HepG2 (cell line): ENCODE measurements around the gene C16orf90. TPM values are rescaled to one million over a fixed set of nuclear protein-coding genes. Genes with fewer than 3 reads are reported as not detected.

ENCODE experiments used
- ATF1 ChIP-seq: IDR thresholded peaks from 2 replicates; pipeline ENCODE4 v1.6.1; 2016; ENCODE audit warnings: mild to moderate bottlenecking, control low read depth
- DR1 ChIP-seq: sonication (generic); formaldehyde crosslinking; IDR thresholded peaks from 2 replicates; pipeline ENCODE4 v1.8.0; 2021; ENCODE audit warnings: mild to moderate bottlenecking, missing genetic modification reagents, inconsistent platforms
- ESRRA ChIP-seq: sonication (generic); formaldehyde crosslinking; IDR thresholded peaks from 2 replicates; pipeline ENCODE4 v1.5.1; 2020; ENCODE audit warnings: mild to moderate bottlenecking, low read depth, missing genetic modification reagents
- HMG20A ChIP-seq: IDR thresholded peaks from 2 replicates; pipeline ENCODE4 v1.6.1; 2016; ENCODE audit warnings: borderline replicate concordance
- LCORL ChIP-seq, 2 experiments: fragments of 450-650 bp in 1 of 2; sonication (generic) in 1 of 2; formaldehyde crosslinking in 1 of 2; IDR thresholded peaks; 2 replicates each; pipeline versions ENCODE4 v1.5.0 to v1.6.1; 2017 to 2020; ENCODE audit warnings: antibody characterized with exemption in 1 of 2, missing genetic modification reagents in 1 of 2
- PHF21A ChIP-seq: sonication (generic); formaldehyde crosslinking; IDR thresholded peaks from 2 replicates; pipeline ENCODE4 v1.5.0; 2020; ENCODE audit warnings: mild to moderate bottlenecking, missing genetic modification reagents
- PHF5A ChIP-seq: IDR thresholded peaks from one replicate; pipeline ENCODE4 v1.6.1; 2018; ENCODE audit warnings: low read depth, missing genetic modification reagents; ENCODE audit not compliant: unreplicated experiment
- SIN3A ChIP-seq: IDR thresholded peaks from 2 replicates; pipeline ENCODE4 v1.6.1; 2011; ENCODE audit warnings: low read depth, mild to moderate bottlenecking, control low read depth, low read length, borderline replicate concordance
- SMC3 ChIP-seq: IDR thresholded peaks from 2 replicates; pipeline ENCODE4 v1.6.1; 2011; ENCODE audit warnings: low read length, improper control_type of control experiment
- SYNCRIP ChIP-seq: fragments of 200-400 bp; formaldehyde crosslinking; IDR thresholded peaks from 2 replicates; pipeline ENCODE4 v1.6.1; 2018; ENCODE audit warnings: mild to moderate bottlenecking, low read depth, low read length; ENCODE audit not compliant: insufficient read depth
- TOPORS ChIP-seq: sonication (generic); formaldehyde crosslinking; IDR thresholded peaks from 2 replicates; pipeline ENCODE4 v1.8.0; 2023; ENCODE audit warnings: mild to moderate bottlenecking, missing genetic modification reagents
- ZNF7 ChIP-seq: IDR thresholded peaks from 2 replicates; pipeline ENCODE4 v1.6.1; 2016; ENCODE audit warnings: missing biosample characterization, missing genetic modification reagents
- ZNF720 ChIP-seq: sonication (generic); formaldehyde crosslinking; IDR thresholded peaks from 2 replicates; pipeline ENCODE4 v1.4.0; 2020; ENCODE audit warnings: missing genetic modification reagents
- polyA plus RNA-seq, 8 experiments: library from polyadenylated mRNA; depleted of rRNA in 3 of 8; stranded (reverse) in 7 of 8; unstranded in 1 of 8; fragments of >200 nt; fragmentation: Illumina TruSeq in 4 of 8; extraction: Trizol in 4 of 8; gene quantifications; 2 replicates each; pipeline versions ENCODE4 v1.2.1 to v1.2.3, GENCODE V29; 2011 to 2016; ENCODE audit warnings: low read depth in 4 of 8, missing spikeins in 1 of 8, mixed read lengths in 1 of 8; ENCODE audit not compliant: insufficient read depth in 1 of 8
- total RNA-seq, 5 experiments: library from RNA; depleted of rRNA; stranded (reverse); fragments of >200 nt; fragmentation: Illumina TruSeq; extraction: Trizol; gene quantifications; 2 replicates each; pipeline ENCODE4 v1.2.3, GENCODE V29; 2016; ENCODE audit warnings: low read depth in 1 of 5
- TF ChIP-seq, protein P1 (sequence below): sonication (generic); formaldehyde crosslinking; IDR thresholded peaks from 2 replicates; pipeline ENCODE4 v1.9.0; 2021; ENCODE audit warnings: missing genetic modification reagents, borderline replicate concordance
- TF ChIP-seq, protein P2 (sequence below): sonication (generic); IDR thresholded peaks from 2 replicates; pipeline ENCODE4 v1.6.1; 2016; ENCODE audit warnings: low read depth, borderline replicate concordance
- TF ChIP-seq, protein P3 (sequence below): fragments of 450-650 bp; IDR thresholded peaks from 2 replicates; pipeline ENCODE4 v1.6.1; 2016
- TF ChIP-seq, protein P4 (sequence below): sonication (generic); formaldehyde crosslinking; IDR thresholded peaks from 2 replicates; pipeline ENCODE4 v1.4.0; 2020; ENCODE audit warnings: missing genetic modification reagents
- TF ChIP-seq, protein P5 (sequence below): IDR thresholded peaks from 2 replicates; pipeline ENCODE4 v1.6.1; 2016; ENCODE audit warnings: mild to moderate bottlenecking, missing biosample characterization, missing genetic modification reagents

Gene C16orf90
- total and polyA plus RNA-seq, 2 of the 13 experiments (the other 11 are each of a cell fraction or from before 2014, with no cell fraction given) = not detected

DNA sequence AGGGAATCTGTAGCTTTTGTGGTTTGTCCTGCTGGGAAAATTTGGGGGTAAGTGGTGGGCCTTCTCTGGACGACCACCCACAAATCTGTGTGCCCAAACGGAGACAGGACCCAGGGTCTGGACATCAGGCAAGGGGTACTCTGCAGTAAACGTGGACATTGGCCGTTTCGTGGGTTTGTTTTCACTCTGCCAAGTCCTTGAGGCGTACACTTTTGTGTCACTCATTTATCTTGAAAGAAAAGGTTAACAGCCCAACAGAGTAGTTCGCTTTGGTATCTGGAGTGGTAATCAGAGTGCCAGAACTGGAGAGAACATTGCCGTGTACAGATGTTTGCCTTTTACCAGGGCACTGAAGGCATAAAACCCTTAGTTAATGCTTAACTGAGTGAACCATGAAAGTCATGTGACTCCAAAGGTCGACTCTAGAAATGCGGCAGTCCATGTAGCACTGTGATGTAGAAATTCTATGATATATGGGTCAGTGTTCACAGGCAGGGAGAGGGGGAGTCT lies 36.4 kb downstream of the C16orf90 start (continued):
- TF ChIP-seq, protein P1, sequence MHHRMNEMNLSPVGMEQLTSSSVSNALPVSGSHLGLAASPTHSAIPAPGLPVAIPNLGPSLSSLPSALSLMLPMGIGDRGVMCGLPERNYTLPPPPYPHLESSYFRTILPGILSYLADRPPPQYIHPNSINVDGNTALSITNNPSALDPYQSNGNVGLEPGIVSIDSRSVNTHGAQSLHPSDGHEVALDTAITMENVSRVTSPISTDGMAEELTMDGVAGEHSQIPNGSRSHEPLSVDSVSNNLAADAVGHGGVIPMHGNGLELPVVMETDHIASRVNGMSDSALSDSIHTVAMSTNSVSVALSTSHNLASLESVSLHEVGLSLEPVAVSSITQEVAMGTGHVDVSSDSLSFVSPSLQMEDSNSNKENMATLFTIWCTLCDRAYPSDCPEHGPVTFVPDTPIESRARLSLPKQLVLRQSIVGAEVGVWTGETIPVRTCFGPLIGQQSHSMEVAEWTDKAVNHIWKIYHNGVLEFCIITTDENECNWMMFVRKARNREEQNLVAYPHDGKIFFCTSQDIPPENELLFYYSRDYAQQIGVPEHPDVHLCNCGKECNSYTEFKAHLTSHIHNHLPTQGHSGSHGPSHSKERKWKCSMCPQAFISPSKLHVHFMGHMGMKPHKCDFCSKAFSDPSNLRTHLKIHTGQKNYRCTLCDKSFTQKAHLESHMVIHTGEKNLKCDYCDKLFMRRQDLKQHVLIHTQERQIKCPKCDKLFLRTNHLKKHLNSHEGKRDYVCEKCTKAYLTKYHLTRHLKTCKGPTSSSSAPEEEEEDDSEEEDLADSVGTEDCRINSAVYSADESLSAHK (CRISPR knock-in tag) = no peak
- TF ChIP-seq, protein P2, sequence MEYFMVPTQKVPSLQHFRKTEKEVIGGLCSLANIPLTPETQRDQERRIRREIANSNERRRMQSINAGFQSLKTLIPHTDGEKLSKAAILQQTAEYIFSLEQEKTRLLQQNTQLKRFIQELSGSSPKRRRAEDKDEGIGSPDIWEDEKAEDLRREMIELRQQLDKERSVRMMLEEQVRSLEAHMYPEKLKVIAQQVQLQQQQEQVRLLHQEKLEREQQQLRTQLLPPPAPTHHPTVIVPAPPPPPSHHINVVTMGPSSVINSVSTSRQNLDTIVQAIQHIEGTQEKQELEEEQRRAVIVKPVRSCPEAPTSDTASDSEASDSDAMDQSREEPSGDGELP = peak; percentile 64; the same call in 1 of the 2 replicates
- TF ChIP-seq ATF1 (CRISPR knock-in tag) (no peak), ZNF720 (no peak), ESRRA (CRISPR knock-in tag) (peak; percentile 33; the same call in 1 of the 2 replicates), SMC3 (peak; percentile 6; the same call in 1 of the 2 replicates), LCORL (IDR thresholded peaks at IDR 0.05) (no peak), LCORL (CRISPR knock-in tag; IDR thresholded peaks at IDR 0.05) (peak; percentile 39), PHF5A (CRISPR knock-in tag) (no peak), ZNF7 (CRISPR knock-in tag) (no peak), TOPORS (CRISPR knock-in tag) (0 out of 2 replicates have a peak, but pooled peaks have one; percentile 14), SIN3A (peak; percentile 78; the same call in 1 of the 2 replicates), HMG20A (CRISPR knock-in tag) (0 out of 2 replicates have a peak, but pooled peaks have one; percentile 8), PHF21A (peak; percentile 62; the same call in 1 of the 2 replicates), SYNCRIP (no peak), DR1 (peak; percentile 37; the same call in 1 of the 2 replicates)
- TF ChIP-seq, protein P3, sequence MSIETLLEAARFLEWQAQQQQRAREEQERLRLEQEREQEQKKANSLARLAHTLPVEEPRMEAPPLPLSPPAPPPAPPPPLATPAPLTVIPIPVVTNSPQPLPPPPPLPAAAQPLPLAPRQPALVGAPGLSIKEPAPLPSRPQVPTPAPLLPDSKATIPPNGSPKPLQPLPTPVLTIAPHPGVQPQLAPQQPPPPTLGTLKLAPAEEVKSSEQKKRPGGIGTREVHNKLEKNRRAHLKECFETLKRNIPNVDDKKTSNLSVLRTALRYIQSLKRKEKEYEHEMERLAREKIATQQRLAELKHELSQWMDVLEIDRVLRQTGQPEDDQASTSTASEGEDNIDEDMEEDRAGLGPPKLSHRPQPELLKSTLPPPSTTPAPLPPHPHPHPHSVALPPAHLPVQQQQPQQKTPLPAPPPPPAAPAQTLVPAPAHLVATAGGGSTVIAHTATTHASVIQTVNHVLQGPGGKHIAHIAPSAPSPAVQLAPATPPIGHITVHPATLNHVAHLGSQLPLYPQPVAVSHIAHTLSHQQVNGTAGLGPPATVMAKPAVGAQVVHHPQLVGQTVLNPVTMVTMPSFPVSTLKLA = no peak
- TF ChIP-seq, protein P4, sequence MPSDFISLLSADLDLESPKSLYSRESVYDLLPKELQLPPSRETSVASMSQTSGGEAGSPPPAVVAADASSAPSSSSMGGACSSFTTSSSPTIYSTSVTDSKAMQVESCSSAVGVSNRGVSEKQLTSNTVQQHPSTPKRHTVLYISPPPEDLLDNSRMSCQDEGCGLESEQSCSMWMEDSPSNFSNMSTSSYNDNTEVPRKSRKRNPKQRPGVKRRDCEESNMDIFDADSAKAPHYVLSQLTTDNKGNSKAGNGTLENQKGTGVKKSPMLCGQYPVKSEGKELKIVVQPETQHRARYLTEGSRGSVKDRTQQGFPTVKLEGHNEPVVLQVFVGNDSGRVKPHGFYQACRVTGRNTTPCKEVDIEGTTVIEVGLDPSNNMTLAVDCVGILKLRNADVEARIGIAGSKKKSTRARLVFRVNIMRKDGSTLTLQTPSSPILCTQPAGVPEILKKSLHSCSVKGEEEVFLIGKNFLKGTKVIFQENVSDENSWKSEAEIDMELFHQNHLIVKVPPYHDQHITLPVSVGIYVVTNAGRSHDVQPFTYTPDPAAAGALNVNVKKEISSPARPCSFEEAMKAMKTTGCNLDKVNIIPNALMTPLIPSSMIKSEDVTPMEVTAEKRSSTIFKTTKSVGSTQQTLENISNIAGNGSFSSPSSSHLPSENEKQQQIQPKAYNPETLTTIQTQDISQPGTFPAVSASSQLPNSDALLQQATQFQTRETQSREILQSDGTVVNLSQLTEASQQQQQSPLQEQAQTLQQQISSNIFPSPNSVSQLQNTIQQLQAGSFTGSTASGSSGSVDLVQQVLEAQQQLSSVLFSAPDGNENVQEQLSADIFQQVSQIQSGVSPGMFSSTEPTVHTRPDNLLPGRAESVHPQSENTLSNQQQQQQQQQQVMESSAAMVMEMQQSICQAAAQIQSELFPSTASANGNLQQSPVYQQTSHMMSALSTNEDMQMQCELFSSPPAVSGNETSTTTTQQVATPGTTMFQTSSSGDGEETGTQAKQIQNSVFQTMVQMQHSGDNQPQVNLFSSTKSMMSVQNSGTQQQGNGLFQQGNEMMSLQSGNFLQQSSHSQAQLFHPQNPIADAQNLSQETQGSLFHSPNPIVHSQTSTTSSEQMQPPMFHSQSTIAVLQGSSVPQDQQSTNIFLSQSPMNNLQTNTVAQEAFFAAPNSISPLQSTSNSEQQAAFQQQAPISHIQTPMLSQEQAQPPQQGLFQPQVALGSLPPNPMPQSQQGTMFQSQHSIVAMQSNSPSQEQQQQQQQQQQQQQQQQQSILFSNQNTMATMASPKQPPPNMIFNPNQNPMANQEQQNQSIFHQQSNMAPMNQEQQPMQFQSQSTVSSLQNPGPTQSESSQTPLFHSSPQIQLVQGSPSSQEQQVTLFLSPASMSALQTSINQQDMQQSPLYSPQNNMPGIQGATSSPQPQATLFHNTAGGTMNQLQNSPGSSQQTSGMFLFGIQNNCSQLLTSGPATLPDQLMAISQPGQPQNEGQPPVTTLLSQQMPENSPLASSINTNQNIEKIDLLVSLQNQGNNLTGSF (CRISPR knock-in tag) = no peak
- TF ChIP-seq, protein P5, sequence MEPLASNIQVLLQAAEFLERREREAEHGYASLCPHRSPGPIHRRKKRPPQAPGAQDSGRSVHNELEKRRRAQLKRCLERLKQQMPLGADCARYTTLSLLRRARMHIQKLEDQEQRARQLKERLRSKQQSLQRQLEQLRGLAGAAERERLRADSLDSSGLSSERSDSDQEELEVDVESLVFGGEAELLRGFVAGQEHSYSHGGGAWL (CRISPR knock-in tag) = no peak
